ENCODE results near the gene TRMT1L.

- TF ChIP-seq, protein P1, sequence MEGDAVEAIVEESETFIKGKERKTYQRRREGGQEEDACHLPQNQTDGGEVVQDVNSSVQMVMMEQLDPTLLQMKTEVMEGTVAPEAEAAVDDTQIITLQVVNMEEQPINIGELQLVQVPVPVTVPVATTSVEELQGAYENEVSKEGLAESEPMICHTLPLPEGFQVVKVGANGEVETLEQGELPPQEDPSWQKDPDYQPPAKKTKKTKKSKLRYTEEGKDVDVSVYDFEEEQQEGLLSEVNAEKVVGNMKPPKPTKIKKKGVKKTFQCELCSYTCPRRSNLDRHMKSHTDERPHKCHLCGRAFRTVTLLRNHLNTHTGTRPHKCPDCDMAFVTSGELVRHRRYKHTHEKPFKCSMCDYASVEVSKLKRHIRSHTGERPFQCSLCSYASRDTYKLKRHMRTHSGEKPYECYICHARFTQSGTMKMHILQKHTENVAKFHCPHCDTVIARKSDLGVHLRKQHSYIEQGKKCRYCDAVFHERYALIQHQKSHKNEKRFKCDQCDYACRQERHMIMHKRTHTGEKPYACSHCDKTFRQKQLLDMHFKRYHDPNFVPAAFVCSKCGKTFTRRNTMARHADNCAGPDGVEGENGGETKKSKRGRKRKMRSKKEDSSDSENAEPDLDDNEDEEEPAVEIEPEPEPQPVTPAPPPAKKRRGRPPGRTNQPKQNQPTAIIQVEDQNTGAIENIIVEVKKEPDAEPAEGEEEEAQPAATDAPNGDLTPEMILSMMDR (IDR thresholded peaks at IDR 0.05): no peak
- no peak for TF ChIP-seq POLR2A (IDR thresholded peaks at IDR 0.05)
Measured at GRCh38 chr1:185156288-185156853, 382 bp downstream of the TRMT1L start.
